Vagina (tissue), 2 donors: ENCODE results near the gene BSN.

Experiments used
- POLR2A ChIP-seq, 2 donors: fragments of 450-650 bp; IDR thresholded peaks; one replicate each; pipeline ENCODE4 v1.6.1; 2017; ENCODE audit warnings: antibody characterized with exemption in 2 of 2, mild to moderate bottlenecking in 2 of 2, moderate library complexity in 2 of 2
- POLR2AphosphoS5 ChIP-seq, 2 donors: sonication (generic); formaldehyde crosslinking; IDR thresholded peaks; one replicate each; pipeline ENCODE4 v1.9.0; 2017; ENCODE audit warnings: antibody characterized with exemption in 2 of 2, mild to moderate bottlenecking in 2 of 2, low read depth in 1 of 2; ENCODE audit not compliant: insufficient read depth in 1 of 2
- TF ChIP-seq, protein P1 (sequence below), 3 experiments: fragments of 450-650 bp in 2 of 3; fragments of 200-600 bp in 1 of 3; sonication (generic) in 1 of 3; IDR thresholded peaks; one replicate each; pipeline ENCODE4 v1.5.1; 2017 to 2019; ENCODE audit warnings: antibody characterized with exemption in 3 of 3, mild to moderate bottlenecking in 2 of 3, moderate library complexity in 2 of 3

DNA sequence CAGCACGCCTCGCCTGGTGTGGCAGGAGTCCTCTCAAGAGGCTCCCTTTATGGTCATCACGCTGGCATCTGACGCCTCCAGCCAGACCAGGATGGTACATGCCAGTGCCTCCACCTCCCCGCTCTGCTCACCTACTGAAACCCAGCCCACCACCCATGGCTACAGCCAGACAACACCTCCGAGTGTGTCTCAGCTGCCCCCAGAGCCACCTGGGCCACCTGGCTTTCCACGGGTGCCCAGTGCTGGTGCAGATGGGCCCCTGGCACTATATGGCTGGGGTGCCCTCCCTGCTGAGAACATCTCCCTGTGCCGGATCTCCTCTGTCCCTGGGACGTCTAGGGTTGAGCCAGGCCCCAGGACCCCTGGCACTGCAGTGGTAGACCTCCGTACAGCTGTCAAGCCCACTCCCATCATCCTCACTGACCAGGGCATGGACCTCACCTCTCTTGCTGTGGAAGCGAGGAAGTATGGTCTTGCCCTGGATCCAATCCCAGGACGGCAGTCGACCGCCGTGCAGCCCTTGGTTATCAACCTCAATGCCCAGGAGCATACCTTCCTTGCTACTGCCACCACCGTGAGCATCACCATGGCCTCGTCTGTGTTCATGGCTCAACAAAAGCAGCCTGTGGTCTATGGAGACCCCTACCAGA is 100.0 kb downstream of the BSN start:
- TF ChIP-seq, protein P1, sequence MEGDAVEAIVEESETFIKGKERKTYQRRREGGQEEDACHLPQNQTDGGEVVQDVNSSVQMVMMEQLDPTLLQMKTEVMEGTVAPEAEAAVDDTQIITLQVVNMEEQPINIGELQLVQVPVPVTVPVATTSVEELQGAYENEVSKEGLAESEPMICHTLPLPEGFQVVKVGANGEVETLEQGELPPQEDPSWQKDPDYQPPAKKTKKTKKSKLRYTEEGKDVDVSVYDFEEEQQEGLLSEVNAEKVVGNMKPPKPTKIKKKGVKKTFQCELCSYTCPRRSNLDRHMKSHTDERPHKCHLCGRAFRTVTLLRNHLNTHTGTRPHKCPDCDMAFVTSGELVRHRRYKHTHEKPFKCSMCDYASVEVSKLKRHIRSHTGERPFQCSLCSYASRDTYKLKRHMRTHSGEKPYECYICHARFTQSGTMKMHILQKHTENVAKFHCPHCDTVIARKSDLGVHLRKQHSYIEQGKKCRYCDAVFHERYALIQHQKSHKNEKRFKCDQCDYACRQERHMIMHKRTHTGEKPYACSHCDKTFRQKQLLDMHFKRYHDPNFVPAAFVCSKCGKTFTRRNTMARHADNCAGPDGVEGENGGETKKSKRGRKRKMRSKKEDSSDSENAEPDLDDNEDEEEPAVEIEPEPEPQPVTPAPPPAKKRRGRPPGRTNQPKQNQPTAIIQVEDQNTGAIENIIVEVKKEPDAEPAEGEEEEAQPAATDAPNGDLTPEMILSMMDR (IDR thresholded peaks at IDR 0.05) = no peak
- TF ChIP-seq POLR2A (IDR thresholded peaks at IDR 0.05) (no peak), POLR2AphosphoS5 (IDR thresholded peaks at IDR 0.05; ENCODE audit: insufficient read depth in 1 of 2, low read depth in 1 of 2) (no peak)
